NCI-H82 treated with DMSO at 0.1 percent for 48 hours (cell line): Measurements from ENCODE around the gene ZFP69B.
"Not testable (repeated sequence)": the region's sequence is repeated elsewhere in the genome, so short reads cannot be mapped to it uniquely, and the experiment has no call there.

Source experiments
- DNase-seq: peaks from one replicate; lab custom pipeline; 2025; ENCODE audit not compliant: unreplicated experiment; lab: John Stamatoyannopoulos, UW

ZFP69B gene

DNA sequence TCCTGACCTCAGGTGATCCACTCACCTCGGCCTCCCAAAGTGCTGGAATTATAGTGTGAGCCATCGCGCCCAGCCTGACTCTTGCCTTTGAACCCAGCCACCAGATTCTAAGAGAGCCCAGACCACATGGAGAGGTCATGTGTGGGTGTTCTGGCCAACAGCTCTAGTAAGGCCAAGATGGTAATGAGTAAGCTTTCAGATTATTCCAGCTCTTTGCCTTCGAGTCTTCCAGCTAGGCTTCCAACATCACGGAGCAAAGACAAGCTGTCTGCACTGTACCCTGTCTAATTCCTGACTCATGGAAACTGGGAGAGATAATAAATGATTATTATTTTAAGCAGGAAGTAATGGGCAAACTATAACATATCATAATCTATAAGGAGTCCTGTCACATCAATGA lies 14.8 kb upstream of the ZFP69B start:
- DNase-seq = no peak

DNA sequence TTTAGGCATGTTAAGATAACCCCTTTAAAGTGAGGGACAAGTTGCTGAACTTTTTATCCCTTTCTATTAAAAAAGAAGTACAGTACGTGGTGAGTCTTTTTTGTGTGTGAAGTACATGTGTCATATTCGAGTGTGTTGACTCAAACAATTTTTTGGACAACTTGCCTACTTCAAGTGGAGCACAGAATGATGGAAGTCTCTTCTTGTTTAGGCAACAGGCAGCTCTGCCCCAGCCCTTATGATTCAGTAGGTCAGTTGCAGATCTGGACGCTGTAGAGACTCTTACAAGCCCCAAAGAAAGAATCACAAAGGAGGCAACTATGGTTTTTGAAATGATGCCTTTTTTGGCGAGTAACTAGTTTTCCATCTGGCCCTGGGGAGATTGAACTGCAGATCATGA lies 14.4 kb upstream of the ZFP69B start:
- no peak for DNase-seq

DNA sequence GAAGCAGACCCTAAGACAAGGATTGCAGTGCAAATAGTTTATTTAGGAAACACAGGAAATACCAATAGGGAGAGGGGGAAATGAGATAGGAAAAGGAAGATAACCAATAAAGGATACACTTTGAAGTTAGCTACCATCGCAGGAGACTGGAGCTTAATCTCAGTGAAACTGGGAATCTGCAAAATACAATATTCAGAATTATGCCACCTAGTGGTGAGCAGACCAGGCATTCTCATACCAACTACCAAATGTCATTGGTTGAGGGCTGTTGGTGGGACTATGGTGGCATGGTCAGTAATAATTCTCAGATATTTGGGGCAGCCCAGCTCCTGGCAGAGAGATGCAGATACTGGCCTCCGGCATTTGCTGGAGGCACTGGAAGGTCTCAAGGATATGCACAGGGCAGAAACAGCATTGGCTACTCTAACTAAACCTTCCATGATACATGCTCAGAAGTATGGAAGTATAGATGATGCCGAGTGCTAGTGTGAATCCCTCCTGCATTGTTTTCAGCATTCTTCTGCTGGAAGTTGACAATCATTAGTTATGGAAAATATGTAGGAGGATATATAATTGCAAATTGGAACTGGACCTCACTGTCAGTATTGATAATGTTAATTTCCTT lies 11.8 kb upstream of the ZFP69B start:
- DNase-seq = peak; percentile 4

DNA sequence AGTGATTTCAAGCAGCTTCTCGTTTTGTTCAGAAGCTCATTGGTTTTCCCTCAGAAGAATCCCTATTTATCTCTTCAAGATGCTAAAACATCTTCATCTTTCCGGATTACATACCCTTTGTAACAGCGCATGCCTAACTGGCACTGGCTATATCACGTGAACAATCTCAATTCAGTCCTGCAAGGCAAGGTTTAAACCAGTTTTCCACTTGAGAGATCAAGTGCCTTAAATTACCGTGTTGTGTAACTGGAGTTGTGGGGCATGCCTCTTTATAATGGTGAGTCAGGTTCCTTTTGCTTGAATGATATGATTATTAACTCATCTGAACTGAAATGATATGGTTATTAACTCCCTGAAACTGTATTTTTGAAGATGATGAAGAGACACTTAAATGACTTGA lies 11.0 kb upstream of the ZFP69B start:
- DNase-seq = no peak

DNA sequence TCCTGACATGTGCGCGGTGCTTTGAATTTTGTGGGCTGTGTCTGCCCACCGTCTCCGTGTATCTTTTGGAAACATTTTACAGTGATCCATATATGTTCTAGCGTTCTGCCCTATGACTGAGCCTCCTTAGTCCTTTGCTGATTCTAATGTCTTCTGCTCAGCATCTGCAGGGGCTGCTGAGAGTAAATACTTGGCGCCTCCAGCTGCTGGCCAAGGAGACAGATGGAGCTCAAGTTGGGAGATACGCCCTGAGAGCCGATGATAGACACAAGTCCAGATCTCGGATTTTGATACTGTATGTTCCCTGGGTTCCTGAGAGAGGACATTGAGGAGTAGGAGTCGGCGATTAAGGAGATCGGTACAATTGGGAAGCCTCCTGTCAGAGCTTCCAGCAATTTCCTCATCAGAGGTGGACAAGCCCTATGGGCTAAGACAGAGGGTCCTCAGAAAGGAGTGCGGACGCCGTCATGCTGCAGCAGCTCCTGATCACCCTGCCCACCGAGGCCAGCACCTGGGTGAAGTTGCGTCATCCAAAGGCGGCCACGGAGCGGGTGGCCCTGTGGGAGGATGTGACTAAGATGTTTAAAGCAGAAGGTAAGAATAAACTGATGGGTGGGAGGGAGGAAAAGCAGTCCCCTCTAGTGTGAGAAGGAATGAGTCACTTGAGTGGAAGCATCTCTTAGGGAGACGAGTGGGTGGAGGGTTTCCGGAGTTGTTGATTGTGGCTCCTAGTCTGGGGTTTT lies 390 bp downstream of the ZFP69B start:
- peak; percentile 66 for DNase-seq

DNA sequence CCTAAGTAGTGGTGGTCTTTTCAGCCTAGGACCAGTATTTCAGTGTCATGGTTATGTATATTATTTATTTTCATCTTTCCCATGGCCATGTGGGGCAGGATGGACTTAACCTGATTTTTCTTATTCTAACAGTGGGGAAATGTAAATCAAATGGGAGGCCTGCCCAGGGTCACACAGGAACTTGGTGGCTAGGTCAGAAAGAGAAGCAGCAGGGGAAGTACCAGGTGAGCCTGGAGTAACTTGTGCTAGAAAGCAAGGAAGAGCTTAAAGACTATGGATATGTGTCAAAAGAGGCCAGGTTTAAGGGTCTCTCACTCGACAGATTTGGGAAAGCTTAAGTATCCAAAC lies 936 bp downstream of the ZFP69B start:
- no peak for DNase-seq

DNA sequence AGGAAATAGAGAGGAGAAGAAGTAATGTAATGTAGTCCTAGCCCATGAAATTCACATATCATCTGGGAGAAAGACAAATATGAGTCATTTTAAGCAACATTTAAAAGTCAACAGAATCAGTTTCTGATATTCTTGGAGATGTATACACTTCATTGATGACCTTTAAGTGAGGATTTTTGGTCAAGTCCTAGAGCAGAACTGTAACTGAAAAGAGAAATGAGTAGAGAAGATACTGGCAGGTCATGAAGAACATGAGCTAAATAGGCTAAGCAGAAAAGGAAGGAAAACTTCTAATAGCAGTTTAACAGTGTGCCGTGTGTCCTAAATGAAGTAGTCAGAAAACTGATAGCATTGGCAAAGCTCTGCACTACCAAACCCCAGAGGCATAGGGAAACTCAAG lies 4.6 kb downstream of the ZFP69B start:
- no peak for DNase-seq

DNA sequence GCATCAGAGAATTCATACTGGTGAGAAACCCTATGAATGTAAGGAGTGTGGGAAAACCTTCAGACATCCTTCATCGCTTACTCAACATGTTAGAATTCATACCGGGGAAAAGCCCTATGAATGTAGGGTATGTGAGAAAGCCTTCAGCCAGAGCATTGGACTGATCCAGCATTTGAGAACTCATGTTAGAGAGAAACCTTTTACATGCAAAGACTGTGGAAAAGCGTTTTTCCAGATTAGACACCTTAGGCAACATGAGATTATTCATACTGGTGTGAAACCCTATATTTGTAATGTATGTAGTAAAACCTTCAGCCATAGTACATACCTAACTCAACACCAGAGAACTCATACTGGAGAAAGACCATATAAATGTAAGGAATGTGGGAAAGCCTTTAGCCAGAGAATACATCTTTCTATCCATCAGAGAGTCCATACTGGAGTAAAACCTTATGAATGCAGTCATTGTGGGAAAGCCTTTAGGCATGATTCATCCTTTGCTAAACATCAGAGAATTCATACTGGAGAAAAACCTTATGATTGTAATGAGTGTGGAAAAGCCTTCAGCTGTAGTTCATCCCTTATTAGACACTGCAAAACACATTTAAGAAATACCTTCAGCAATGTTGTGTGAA lies 12.8 kb downstream of the ZFP69B start:
- no peak for DNase-seq

DNA sequence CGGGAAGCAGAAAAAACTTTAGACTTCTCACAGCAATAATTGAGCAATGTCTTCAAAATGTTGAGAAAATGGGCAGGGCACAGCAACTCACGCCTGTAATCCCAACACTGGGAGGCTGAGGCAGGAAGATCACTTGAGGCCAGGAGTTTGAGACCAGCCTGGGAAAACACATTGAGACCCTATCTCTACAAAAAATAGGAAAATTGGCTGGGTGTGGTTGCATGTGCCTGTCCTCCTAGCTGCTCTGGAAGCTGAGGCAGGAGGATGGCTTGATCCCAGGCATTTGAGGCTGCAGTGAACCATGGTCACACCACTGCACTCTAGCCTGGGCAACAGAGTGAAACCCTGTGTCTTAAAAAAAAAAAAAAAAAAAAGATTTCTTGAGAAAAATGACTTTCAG lies 19.1 kb downstream of the ZFP69B start:
- DNase-seq = no peak

DNA sequence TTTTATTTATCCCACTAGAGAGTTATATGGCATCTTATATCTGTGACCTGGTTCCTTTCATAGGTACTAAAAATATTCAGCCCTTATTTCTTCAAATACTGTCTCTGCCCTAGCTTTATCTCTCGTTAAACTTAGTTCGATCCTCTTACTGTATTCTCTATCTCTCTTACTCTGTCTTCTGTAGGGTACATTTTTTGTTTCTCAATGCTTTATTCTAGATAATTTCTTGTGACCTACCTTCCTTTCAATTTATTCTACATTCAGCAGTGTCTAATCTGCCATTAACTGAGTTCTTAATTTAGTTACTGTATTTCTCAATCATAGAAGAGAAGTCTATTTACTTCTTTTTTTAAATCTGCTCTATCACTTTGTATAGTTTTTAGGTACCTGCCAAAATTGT lies 25.0 kb downstream of the ZFP69B start:
- no peak for DNase-seq

DNA sequence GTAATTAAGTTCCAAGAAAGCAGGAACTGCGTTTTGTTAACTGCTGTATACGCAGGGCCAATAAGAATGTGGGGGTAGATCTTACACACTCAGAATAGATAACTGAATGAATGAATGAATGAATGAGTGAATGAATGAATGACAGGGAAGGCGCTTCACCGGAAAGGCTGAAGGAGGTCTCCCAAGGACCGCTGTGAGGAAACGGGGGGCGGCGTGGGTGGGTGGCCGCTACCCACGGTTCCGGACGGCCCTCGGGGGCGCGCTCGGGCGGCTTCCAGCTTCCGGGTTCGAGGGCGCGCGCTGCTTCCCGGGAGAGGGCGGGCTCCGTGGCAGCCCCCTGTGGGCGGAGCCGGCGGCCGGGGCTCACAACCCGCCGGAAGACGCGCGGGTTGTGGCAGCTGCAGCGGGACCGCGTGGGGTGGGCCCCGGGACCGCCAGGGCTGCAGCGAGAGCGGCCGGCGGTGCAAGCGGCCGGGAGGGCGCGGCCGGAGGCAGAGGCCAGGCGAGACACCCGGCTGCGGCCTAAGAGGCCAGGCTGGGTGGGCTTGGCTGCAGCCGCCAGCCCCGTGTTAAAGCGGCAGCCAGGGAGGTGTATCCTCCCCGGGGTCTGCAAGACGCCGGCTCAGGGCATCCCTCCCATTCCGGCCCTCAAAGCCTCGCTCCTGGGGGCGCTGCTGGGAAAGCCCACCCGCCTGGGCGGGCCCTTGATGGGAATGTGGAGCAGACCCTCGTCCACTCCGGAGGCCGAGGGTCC lies 26.8 kb downstream of the ZFP69B start, which contains the start of gene ZFP69:
Gene ZFP69, plus strand, starts transcription at position 367 of the 754 bp plus-strand sequence. CDS start 2,072 bp downstream, outside the sequence.
- peak; percentile 22 for DNase-seq

DNA sequence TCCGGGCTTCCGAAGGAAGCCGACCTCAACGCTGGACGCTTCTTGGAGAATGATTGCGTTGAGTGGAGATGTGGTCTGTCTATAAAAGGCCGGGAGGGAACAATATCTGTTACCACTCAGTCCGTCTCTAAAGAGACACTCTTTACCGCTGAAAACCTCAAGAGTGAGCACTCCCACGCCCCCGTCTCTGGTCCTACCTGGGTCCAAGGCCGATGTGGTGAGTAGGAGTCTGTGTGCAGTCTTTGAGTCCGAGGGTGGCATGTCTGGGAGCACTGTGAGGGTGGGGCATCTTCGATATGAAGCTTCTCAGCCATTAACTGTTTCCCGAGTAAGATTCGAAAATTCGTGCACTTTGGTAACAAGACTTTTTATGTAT lies 27.4 kb downstream of the ZFP69B start:
- no peak for DNase-seq

DNA sequence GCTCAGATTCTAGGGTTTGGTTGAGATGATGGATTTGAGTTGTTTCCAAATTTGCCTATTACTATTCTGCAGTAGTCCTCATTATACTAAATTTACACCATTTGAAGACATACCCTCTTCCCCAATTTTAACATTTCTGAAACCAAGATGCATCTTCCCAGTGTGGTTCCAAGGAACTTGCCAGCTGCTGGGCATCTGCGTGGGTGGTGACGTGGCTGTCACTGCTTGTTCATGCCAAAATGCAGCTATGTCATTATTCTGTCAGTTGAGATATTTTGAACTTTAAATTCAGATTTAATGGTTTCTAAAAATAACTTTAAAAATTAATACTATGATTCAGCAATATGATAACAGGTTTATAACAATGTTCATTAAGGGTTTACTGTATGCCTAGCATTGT lies 28.0 kb downstream of the ZFP69B start:
- no peak for DNase-seq

DNA sequence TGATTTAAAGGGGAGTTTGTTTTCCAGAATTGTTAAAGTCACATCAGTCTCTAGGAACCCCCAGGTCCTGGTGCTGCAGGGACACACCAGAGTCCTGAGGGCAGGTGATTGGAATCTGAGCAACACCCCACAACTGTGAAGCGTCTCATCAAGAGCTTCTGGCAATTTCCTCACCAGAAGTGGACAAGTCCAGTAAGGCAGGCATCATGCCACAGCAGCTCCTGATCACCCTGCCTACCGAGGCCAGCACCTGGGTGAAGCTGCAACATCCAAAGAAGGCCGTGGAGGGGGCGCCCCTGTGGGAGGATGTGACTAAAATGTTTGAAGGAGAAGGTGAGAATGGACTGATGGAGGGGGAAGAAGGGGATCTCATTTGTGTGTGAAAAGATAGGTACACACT lies 28.9 kb downstream of the ZFP69B start:
- DNase-seq = no peak

DNA sequence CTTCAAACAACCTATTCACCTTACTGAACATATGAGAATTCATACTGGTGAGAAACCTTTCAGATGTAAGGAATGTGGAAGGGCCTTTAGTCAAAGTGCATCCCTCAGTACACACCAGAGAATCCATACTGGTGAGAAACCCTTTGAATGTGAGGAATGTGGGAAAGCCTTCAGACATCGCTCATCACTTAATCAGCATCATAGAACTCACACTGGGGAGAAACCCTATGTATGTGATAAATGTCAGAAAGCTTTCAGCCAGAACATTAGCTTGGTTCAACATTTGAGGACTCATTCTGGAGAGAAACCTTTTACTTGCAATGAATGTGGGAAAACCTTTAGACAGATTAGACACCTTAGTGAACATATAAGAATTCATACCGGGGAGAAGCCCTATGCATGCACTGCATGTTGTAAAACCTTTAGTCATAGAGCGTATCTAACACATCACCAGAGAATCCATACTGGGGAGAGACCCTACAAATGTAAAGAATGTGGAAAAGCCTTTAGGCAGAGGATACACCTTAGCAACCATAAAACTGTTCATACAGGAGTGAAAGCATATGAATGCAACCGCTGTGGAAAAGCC lies 45.1 kb downstream of the ZFP69B start:
- DNase-seq = no peak

DNA sequence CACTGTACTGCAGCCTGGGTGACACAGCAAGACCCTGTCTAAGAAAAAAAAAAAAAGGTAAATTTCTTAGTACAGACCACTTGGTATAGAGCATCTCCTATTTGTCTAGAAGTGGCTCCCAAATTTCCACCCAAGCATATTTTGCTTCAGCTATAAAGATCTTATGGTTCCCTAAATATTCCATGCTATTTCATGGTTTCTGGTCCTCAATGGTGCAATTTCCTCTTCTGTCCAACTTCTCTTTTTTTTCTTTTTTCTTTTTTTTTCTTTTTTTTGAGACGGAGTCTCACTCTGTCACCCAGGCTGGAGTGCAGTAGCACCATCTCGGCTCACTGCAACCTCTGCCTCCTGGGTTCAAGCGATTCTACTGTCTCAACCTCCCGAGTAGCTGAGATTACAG lies 52.4 kb downstream of the ZFP69B start:
- DNase-seq = not testable (repeated sequence)

DNA sequence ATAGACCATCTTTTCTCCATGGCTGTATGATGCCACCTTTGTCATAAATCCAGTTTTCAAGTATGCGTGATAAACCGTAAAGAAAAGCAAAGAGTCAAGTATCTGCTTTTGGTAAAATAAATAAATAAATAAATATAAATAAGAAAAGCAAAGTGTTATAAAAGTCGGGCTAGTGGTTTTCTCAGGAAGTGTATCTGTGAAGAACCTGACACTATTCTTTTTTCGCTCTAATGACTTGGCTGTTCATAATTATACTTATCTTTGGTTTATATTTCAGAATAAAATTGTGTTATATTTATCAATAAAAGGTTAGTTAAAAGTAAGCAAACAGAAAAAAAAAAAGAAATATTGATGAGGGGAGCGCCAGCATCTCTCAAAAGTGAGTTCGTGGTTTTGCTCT lies 57.7 kb downstream of the ZFP69B start:
- DNase-seq = no peak

DNA sequence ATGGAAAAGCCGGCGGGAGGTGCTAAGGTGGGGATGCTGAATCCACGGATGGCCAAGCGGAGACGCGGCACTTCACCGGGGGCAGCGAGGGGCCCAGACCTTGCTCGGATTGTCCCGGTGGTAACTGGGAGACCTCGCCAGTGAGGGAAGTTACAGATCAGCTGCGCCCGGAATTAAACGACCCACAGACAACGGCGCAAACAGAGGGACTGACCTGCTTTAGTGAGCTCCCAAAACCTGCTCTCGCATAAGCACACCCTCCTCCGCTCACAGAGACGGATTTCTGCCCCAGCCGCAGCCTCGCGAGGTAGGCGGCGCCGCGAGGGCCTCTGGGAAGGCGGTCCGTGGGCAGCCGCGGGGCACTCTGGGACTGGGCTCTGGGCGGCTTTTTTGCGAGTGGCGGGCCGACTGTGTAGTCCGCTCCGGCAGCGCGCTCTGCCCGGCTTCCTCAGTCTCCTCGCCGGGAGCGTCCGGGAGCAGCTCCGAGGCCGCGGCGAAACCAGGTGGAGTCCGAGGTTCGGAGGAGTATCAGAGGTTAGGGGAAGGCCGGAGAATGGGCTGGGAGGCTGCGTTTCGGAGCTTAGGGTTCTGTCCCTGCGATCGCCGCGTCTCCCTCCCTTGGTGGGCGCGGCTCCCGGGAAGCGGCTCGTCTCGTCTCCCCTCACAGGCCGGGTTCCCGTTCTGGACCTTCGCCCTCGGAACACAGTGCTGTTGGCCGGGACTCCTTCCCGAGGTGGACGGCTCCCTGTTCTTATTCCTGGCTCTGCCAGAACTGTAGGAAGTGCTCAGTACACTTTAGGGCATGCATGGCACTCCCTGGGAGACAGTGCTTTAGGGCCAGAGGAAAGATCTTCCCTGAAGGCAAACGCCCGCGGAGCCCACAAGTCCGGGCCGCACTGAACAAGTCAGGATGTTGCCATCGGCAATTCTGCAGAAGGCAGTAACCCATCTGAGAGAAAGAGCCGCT lies 58.4 kb downstream of the ZFP69B start, which contains the start of gene EXO5:
Gene EXO5, plus strand, starts transcription at position 393 of the 967 bp plus-strand sequence. CDS start 5,778 bp downstream, outside the sequence.
- DNase-seq = peak; percentile 51
